Left lung (tissue), 10 donors: ENCODE data around the gene LLGL1. TPM values are rescaled to one million over a fixed set of nuclear protein-coding genes. Genes with fewer than 3 reads are reported as not detected.

ENCODE experiments used
- ATAC-seq: fragments of 200-7000 bp; cut with Tn5 transposase; one replicate; pipeline ENCODE4 v1.9.1; 2020; ENCODE audit warnings: moderate library complexity
- DNase-seq, 4 donors: peaks; one replicate each; pipeline ENCODE4 v3.0.0-alpha.2; 2013 to 2020
- H3K27ac ChIP-seq, 2 donors: fragments of 200-600 bp; sonication (generic) in 1 of 2; one replicate each; pipeline versions ENCODE4 v1.5.0 to v1.8.0; 2020 to 2021
- H3K27me3 ChIP-seq, 2 donors: fragments of 200-600 bp; sonication (generic) in 1 of 2; one replicate each; pipeline versions ENCODE4 v1.5.0 to v1.8.0; 2020 to 2021
- H3K36me3 ChIP-seq, 2 donors: fragments of 200-600 bp; sonication (generic) in 1 of 2; one replicate each; pipeline versions ENCODE4 v1.5.0 to v1.8.0; 2020 to 2021
- H3K4me1 ChIP-seq, 2 donors: fragments of 200-600 bp; one replicate each; pipeline ENCODE4 v1.8.0; 2021
- H3K4me3 ChIP-seq, 2 donors: fragments of 200-600 bp; sonication (generic) in 1 of 2; one replicate each; pipeline versions ENCODE4 v1.5.0 to v1.8.0; 2020 to 2021; ENCODE audit warnings: mild to moderate bottlenecking in 1 of 2
- H3K9me3 ChIP-seq, 2 donors: fragments of 200-600 bp; sonication (generic) in 1 of 2; one replicate each; pipeline versions ENCODE4 v1.5.0 to v1.8.0; 2020 to 2021
- intact Hi-C, 2 donors: fragments of 100-400 bp; cut with DNase I; formaldehyde crosslinking; loops; one replicate each; pipeline versions ENCODE4 v1.11.2 to v1.14.2; 2022
- polyA plus RNA-seq, 6 donors: library from polyadenylated mRNA; unstranded; fragments of 120-200 nt; gene quantifications; one replicate each; pipeline ENCODE4 v1.2.1, GENCODE V29; 2013; ENCODE audit not compliant: insufficient read length in 6 of 6
- total RNA-seq, 2 donors: library from RNA; stranded (reverse); fragmentation: NEBNext Ultra II Directional; extraction: Animal tissue kit (Norgen Biotek cat#: 25700); gene quantifications; one replicate each; pipeline ENCODE4 v1.2.1, GENCODE V29; 2021
- TF ChIP-seq, protein P1 (sequence below), 2 donors: fragments of 200-600 bp; sonication (generic) in 1 of 2; IDR thresholded peaks; one replicate each; pipeline versions ENCODE4 v1.5.0 to v1.8.0; 2021; ENCODE audit warnings: antibody characterized with exemption in 2 of 2
- donor health status: DM: no; HTN: yes; CAD: no.
- donor health status: DM: no; HTN: no; CAD: no.

LLGL1 gene
- total and polyA plus RNA-seq, 8 donors, result 14.4 to 40.9 (median 32.8) TPM

DNA sequence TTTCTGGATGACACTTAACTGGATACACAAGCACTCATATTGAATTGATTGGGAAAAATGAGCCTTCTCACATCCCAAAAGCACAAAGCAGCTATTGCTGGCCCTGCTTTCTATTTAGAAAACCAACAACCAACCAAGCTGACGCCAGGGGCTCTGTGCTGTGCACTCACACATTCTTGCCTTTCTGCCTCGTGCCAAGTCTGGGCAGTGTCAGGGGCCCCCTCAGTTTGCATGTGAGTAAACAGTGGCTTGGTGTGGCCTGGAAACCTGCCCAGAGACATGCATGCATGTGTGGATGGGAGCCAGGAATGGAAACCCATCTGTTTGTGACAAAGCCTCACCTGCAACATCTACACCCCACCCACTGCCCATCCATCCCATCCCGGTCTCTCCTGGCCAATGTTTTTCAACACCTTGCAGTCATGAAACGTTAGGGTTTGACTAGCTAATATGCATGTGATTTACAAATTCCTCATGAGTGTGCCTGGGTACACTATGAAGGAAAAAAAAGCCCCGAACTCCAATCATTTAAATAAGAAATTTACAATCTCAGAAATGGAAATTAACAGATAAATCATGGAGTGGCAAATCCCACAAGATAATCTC is 55.4 kb downstream of the LLGL1 start:
- intact Hi-C loops, result no loop called here
- TF ChIP-seq, protein P1, sequence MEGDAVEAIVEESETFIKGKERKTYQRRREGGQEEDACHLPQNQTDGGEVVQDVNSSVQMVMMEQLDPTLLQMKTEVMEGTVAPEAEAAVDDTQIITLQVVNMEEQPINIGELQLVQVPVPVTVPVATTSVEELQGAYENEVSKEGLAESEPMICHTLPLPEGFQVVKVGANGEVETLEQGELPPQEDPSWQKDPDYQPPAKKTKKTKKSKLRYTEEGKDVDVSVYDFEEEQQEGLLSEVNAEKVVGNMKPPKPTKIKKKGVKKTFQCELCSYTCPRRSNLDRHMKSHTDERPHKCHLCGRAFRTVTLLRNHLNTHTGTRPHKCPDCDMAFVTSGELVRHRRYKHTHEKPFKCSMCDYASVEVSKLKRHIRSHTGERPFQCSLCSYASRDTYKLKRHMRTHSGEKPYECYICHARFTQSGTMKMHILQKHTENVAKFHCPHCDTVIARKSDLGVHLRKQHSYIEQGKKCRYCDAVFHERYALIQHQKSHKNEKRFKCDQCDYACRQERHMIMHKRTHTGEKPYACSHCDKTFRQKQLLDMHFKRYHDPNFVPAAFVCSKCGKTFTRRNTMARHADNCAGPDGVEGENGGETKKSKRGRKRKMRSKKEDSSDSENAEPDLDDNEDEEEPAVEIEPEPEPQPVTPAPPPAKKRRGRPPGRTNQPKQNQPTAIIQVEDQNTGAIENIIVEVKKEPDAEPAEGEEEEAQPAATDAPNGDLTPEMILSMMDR (IDR thresholded peaks at IDR 0.05), result no peak
- H3K27me3 ChIP-seq, result no peaks in the 10 kb centered on the region
- no peak overlapping the region for H3K4me3 ChIP-seq
- H3K9me3 ChIP-seq, result no peaks in the 10 kb centered on the region
- H3K27ac ChIP-seq, result no peak overlapping the region
- peak; percentile 6 for ATAC-seq
- no peak for DNase-seq
- peaks cover 3 to 100% of the 10 kb centered on the region in 2 donors for H3K36me3 ChIP-seq
- no peaks in the 10 kb centered on the region for H3K4me1 ChIP-seq

DNA sequence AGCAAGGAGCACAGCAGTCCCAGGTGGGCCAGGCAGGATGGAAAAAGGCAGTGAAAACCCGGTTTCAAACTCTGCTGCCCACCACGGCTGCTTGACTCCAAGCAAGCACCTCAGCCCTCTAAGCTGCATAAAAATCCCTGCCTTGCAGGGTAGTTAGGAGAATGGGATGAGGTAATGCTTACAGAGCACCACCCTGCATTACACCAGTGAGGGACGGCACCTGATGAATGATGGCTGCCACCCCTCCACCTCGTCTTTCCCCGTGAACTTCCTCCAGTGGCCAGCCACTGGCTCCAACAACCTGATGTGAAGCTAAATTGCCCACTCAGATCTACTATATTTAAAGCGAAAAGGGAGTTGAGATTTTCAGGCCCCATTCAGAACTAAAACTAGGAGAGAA is 56.4 kb downstream of the LLGL1 start:
- Histone ChIP-seq H3K27ac (no peak overlapping the region), H3K36me3 (peaks cover 3 to 100% of the 10 kb centered on the region in 2 donors), H3K9me3 (no peaks in the 10 kb centered on the region), H3K4me1 (no peaks in the 10 kb centered on the region), H3K27me3 (no peaks in the 10 kb centered on the region), H3K4me3 (no peak overlapping the region)
- TF ChIP-seq, protein P1 (IDR thresholded peaks at IDR 0.05), result no peak
- intact Hi-C loops, result no loop called here
- DNase-seq (no peak), ATAC-seq (no peak)

DNA sequence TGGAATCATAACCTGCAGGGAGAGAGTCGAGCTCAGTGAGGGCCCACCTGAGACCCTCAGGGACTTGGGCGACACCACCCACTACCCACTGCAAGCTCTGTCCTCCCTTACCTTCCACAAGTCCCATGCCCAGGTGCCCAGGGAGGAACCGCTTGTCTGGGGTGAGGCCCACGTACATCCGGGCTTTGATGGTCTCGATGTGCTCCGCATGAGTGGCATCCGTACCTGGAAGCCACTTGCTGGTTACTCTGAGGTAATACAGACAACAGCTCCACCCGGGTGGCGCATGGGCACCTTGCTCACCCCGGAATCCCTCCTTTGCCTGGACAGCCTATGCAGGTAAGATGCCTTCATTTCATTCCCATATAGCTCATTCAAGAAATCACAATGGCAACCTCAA is 59.9 kb downstream of the LLGL1 start:
- TF ChIP-seq, protein P1 (IDR thresholded peaks at IDR 0.05), result no peak

DNA sequence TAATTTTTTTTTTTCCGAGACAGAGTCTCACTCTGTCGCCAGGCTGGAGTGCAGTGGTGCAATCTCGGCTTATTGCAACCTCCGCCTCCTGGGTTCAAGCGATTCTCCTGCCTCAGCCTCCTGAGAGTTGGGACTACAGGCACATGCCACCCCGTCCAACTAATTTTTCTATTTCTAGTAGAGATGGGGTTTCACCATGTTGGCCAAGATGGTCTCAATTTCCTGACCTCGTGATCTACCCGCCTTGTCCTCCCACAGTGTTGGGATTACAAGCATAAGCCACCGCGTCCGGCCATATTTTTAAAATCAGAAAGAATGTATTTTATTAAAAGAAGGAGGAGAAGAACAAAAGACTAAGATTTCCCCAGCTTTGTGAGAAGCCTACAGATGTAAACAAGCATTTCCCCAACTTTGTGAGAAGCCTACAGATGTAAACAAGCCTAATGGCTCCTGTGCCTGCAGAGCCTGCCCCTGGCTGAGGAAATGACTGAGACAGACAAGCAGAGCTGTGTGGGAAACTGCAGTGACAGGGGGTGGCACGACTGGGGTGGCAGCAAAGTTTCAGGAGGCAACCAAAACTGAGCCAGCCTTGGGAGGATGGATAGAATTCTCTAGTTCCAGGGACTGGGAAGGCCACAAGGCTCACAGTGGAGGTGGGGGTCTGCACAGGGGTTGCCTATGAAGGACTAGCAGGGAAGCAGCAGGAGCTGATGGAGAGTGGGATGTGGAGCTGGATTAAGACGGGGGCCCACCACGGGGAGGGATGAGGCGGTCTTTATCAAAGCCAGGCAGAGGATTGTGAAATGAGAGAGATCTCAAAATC is 66.5 kb downstream of the LLGL1 start:
- H3K27me3 ChIP-seq, result no peaks in the 10 kb centered on the region
- DNase-seq (no peak), ATAC-seq (no peak)
- H3K4me1 ChIP-seq, result peaks cover 0 to 9% of the 10 kb centered on the region in 2 donors
- H3K9me3 ChIP-seq, result no peaks in the 10 kb centered on the region
- intact Hi-C loops, result no loop called here
- TF ChIP-seq, protein P1 (IDR thresholded peaks at IDR 0.05), result no peak
- no peak overlapping the region for H3K4me3 ChIP-seq
- H3K36me3 ChIP-seq, result peaks cover 0 to 82% of the 10 kb centered on the region in 2 donors
- no peak overlapping the region for H3K27ac ChIP-seq

More for the DNA sequence above, 59.9 kb downstream of the LLGL1 start:
- H3K4me3 ChIP-seq, result no peak overlapping the region
- DNase-seq (no peak), ATAC-seq (no peak)
- no peak overlapping the region for H3K27ac ChIP-seq
- H3K27me3 ChIP-seq, result no peaks in the 10 kb centered on the region
- H3K36me3 ChIP-seq, result peaks cover 3 to 100% of the 10 kb centered on the region in 2 donors
- H3K9me3 ChIP-seq, result no peaks in the 10 kb centered on the region
- intact Hi-C loops, result no loop called here
- no peaks in the 10 kb centered on the region for H3K4me1 ChIP-seq

Other genes starting within 250 kb of the LLGL1 start
- 10 to 100 TPM; 36.8 to 38.2 TPM for gene ATPAF2, start 186.5 kb upstream of the LLGL1 start, total RNA-seq
- gene ATPAF2, start 186.5 kb upstream of the LLGL1 start, polyA plus RNA-seq, result 10 to 100 TPM; 21.3 to 26.6 (median 22.8) TPM
- gene GID4, start 186.2 kb upstream of the LLGL1 start, total RNA-seq, result 1 to 10 TPM; 7.9 to 8.8 TPM
- 10 to 100 TPM; 12.4 to 15.1 (median 13.4) TPM for gene GID4, start 186.2 kb upstream of the LLGL1 start, polyA plus RNA-seq
- gene DRG2, start 137.7 kb upstream of the LLGL1 start, total RNA-seq, result 10 to 100 TPM; 30.1 to 32.9 TPM
- gene DRG2, start 137.7 kb upstream of the LLGL1 start, polyA plus RNA-seq, result 10 to 100 TPM; 38.2 to 48.2 (median 38.4) TPM
- 1 to 10 TPM; 1.3 to 1.6 TPM for gene MYO15A, start 116.9 kb upstream of the LLGL1 start, total RNA-seq
- gene MYO15A, start 116.9 kb upstream of the LLGL1 start, polyA plus RNA-seq, result 1 to 10 TPM; 1.7 to 3.2 (median 2.9) TPM
- gene ALKBH5, start 41.8 kb upstream of the LLGL1 start, total RNA-seq, result 10 to 100 TPM; 87.6 to 99.6 TPM
- 10 to 100 TPM; 53.6 to 68.2 (median 59.8) TPM for gene ALKBH5, start 41.8 kb upstream of the LLGL1 start, polyA plus RNA-seq
- gene FLII, start 33.1 kb downstream of the LLGL1 start, total RNA-seq, result 100 to 1,000 TPM; 313 to 381 TPM
- 100 to 1,000 TPM; 124 to 158 (median 142) TPM for gene FLII, start 33.1 kb downstream of the LLGL1 start, polyA plus RNA-seq
- 10 to 100 TPM in 1 of 2 donors, 1 to 10 TPM in 1; 9.0 to 16.3 TPM for gene MIEF2, start 35.0 kb downstream of the LLGL1 start, total RNA-seq
- gene MIEF2, start 35.0 kb downstream of the LLGL1 start, polyA plus RNA-seq, result 10 to 100 TPM in 4 of 6 donors, 1 to 10 TPM in 2; 8.3 to 12.5 (median 11.1) TPM
- gene TOP3A, start 89.4 kb downstream of the LLGL1 start, total RNA-seq, result 10 to 100 TPM; 24.7 to 43.8 TPM
- gene TOP3A, start 89.4 kb downstream of the LLGL1 start, polyA plus RNA-seq, result 10 to 100 TPM; 47.6 to 65.1 (median 52.3) TPM
- gene SMCR8, start 89.7 kb downstream of the LLGL1 start, total RNA-seq, result 10 to 100 TPM; 16.7 to 23.4 TPM
- 10 to 100 TPM; 12.0 to 13.7 (median 13.0) TPM for gene SMCR8, start 89.7 kb downstream of the LLGL1 start, polyA plus RNA-seq
- 10 to 100 TPM; 38.1 to 45.3 TPM for gene SHMT1, start 137.9 kb downstream of the LLGL1 start, total RNA-seq
- gene SHMT1, start 137.9 kb downstream of the LLGL1 start, polyA plus RNA-seq, result 10 to 100 TPM; 23.3 to 27.8 (median 26.1) TPM
- gene EVPLL, start 152.1 kb downstream of the LLGL1 start, total RNA-seq, result 1 to 10 TPM; 2.3 to 3.1 TPM
- 1 to 10 TPM in 1 of 6 donors, under 1 TPM in 5; 0.26 to 1.3 (median 0.74) TPM for gene EVPLL, start 152.1 kb downstream of the LLGL1 start, polyA plus RNA-seq